ENCODE data around the gene BANF2. TPM values are rescaled to one million over a fixed set of nuclear protein-coding genes. Genes with fewer than 3 reads are reported as not detected.

Gene BANF2
- total and polyA plus RNA-seq, 2 of the 13 experiments (the other 11 are each of a cell fraction or from before 2014, with no cell fraction given) = 0.35 TPM; not detected in 1

- peaks cover 7% of the 10 kb centered on the region; the same call in 1 of the 2 replicates for H3K9me3 ChIP-seq (ENCODE audit: low read length)
- no TSS peak for BruUV-seq (replicated peaks)
- DNase-seq (ENCODE audit: low spot score) (no peak), FAIRE-seq (no peak), ATAC-seq (no peak)
- under 1% methylated on average over 28 of the region's 65 CpGs for WGBS (ENCODE audit: low lambda C conversion rate)
- H3K36me3 ChIP-seq (replicated peaks in 1 of 2; ENCODE audit: control insufficient read depth in 1 of 2, insufficient read depth in 2 of 2, low read length in 2 of 2) = peaks cover 9 to 37% of the 10 kb centered on the region in 2 experiments
- H3K4me3 ChIP-seq (replicated peaks in 1 of 3; ENCODE audit: insufficient read depth in 1 of 3, low read depth in 2 of 3, low read length in 3 of 3) = peak overlapping the region; percentile 87 to 92 (median 92); a peak in 5 of 6 replicates
- peak overlapping the region; percentile 87 for H3K27ac ChIP-seq (ENCODE audit: extremely low read length, insufficient read depth, low read length)
- H4K20me1 ChIP-seq (ENCODE audit: insufficient read depth, low read length) = peaks cover 42% of the 10 kb centered on the region
- peak overlapping the region; percentile 14; the same call in 1 of the 2 replicates for H3K4me2 ChIP-seq (ENCODE audit: low read depth, low read length)
- in situ Hi-C loops (cut with HindIII; ENCODE audit: extremely low pct_ligation_motif_present, low pct_unique_long_range_greater_than_20kb) (loop anchor here (5.0 kb wide), 1 partner anchor 201 kb away; no protein-coding TSS in a partner anchor), intact Hi-C loops (cut with micrococcal nuclease; ENCODE audit: unreplicated experiment) (loop anchor here (1.0 to 5.0 kb wide), 5 partner anchors 41 to 258 kb away; no protein-coding TSS in a partner anchor)
- H3K4me1 ChIP-seq (ENCODE audit: insufficient read depth, low read length) = peaks cover 65% of the 10 kb centered on the region
- peak overlapping the region; percentile 91 for H3K9ac ChIP-seq (ENCODE audit: insufficient read depth, low read depth, low read length)
- H3K79me2 ChIP-seq (ENCODE audit: insufficient read depth, low read length) = peaks cover 43% of the 10 kb centered on the region
- no peak overlapping the region for H2AFZ ChIP-seq (ENCODE audit: low read length)
- peaks cover 0 to 12% of the 10 kb centered on the region in 2 experiments; a peak in 3 of 5 replicates for H3K27me3 ChIP-seq (ENCODE audit: control insufficient read depth in 1 of 2, insufficient read depth in 2 of 2, low read length in 2 of 2)
- ChIA-PET POLR2A (interaction anchor here (0.7 to 10.8 kb wide), 66 partner anchors 9 to 606 kb away, joined by 3 to 347 read pairs (median 5); partner anchors contain the start of genes BANF2, KAT14, PET117 and SNX5), CTCF (ENCODE audit: low intra/inter-chr PET ratio, low total read pairs) (interaction anchor here (0.8 to 2.3 kb wide), 3 partner anchors 40 to 257 kb away, joined by 5 to 29 read pairs (median 8); no protein-coding TSS in a partner anchor)
- TF ChIP-seq ZNF879 (CRISPR knock-in tag; IDR thresholded peaks at IDR 0.05) (0 out of 2 replicates have a peak, but pooled peaks have one; percentile 5), RBM22 (optimal IDR thresholded peaks at IDR 0.05; ENCODE audit: low read length) (no peak), FOXC1 (CRISPR knock-in tag; IDR thresholded peaks at IDR 0.05; ENCODE audit: borderline replicate concordance) (peak; percentile 4; the same call in 1 of the 2 replicates), RFX1 (IDR thresholded peaks at IDR 0.05) (no peak), ZNF703 (CRISPR knock-in tag; IDR thresholded peaks at IDR 0.05; ENCODE audit: borderline replicate concordance) (no peak), ZNF7 (CRISPR knock-in tag; IDR thresholded peaks at IDR 0.05) (no peak), HNF1B (CRISPR knock-in tag; IDR thresholded peaks at IDR 0.05) (no peak), ZNF180 (CRISPR knock-in tag; IDR thresholded peaks at IDR 0.05; ENCODE audit: borderline replicate concordance, low read depth) (no peak), CERS6 (CRISPR knock-in tag; IDR thresholded peaks at IDR 0.05) (no peak), PCBP1 (IDR thresholded peaks at IDR 0.05; ENCODE audit: borderline replicate concordance, low read depth, low read length) (0 out of 2 replicates have a peak, but pooled peaks have one; percentile 11), ZNF781 (CRISPR knock-in tag; IDR thresholded peaks at IDR 0.05; ENCODE audit: borderline replicate concordance, not compliant biosample characterization) (no peak), NFKB2 (CRISPR knock-in tag; IDR thresholded peaks at IDR 0.05; ENCODE audit: borderline replicate concordance) (no peak; the same call in 1 of the 2 replicates), ZZZ3 (CRISPR knock-in tag; IDR thresholded peaks at IDR 0.05; ENCODE audit: borderline replicate concordance) (no peak), DR1 (CRISPR knock-in tag; IDR thresholded peaks at IDR 0.05) (no peak), ZNF644 (CRISPR knock-in tag; IDR thresholded peaks at IDR 0.05; ENCODE audit: low read depth) (no peak), JUN (CRISPR knock-in tag; IDR thresholded peaks at IDR 0.05) (no peak), ZNF614 (CRISPR knock-in tag; IDR thresholded peaks at IDR 0.05; ENCODE audit: borderline replicate concordance) (no peak), SATB2 (CRISPR knock-in tag; IDR thresholded peaks at IDR 0.05) (no peak)
- TF ChIP-seq, protein P1, sequence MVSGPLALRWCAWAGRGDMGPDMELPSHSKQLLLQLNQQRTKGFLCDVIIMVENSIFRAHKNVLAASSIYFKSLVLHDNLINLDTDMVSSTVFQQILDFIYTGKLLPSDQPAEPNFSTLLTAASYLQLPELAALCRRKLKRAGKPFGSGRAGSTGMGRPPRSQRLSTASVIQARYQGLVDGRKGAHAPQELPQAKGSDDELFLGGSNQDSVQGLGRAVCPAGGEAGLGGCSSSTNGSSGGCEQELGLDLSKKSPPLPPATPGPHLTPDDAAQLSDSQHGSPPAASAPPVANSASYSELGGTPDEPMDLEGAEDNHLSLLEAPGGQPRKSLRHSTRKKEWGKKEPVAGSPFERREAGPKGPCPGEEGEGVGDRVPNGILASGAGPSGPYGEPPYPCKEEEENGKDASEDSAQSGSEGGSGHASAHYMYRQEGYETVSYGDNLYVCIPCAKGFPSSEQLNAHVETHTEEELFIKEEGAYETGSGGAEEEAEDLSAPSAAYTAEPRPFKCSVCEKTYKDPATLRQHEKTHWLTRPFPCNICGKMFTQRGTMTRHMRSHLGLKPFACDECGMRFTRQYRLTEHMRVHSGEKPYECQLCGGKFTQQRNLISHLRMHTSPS (CRISPR knock-in tag; IDR thresholded peaks at IDR 0.05; ENCODE audit: low read depth) = no peak
- TF ChIP-seq, protein P2, sequence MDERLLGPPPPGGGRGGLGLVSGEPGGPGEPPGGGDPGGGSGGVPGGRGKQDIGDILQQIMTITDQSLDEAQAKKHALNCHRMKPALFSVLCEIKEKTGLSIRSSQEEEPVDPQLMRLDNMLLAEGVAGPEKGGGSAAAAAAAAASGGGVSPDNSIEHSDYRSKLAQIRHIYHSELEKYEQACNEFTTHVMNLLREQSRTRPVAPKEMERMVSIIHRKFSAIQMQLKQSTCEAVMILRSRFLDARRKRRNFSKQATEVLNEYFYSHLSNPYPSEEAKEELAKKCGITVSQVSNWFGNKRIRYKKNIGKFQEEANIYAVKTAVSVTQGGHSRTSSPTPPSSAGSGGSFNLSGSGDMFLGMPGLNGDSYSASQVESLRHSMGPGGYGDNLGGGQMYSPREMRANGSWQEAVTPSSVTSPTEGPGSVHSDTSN (CRISPR knock-in tag; IDR thresholded peaks at IDR 0.05) = no peak
Measured at GRCh38 chr20:17681726-17682102, 18.1 kb upstream of the BANF2 start.

All from HepG2 (cell line).